Left lobe of liver (tissue), 2 donors: ENCODE data around the gene ZNF711. TPM values are rescaled to one million over a fixed set of nuclear protein-coding genes. Genes with fewer than 3 reads are reported as not detected.
A peak's percentile ranks its signal among the peaks of the same experiment; 100 is the strongest.
"Not testable (repeated sequence)": the region's sequence is repeated elsewhere in the genome, so short reads cannot be mapped to it uniquely, and the experiment has no call there.

Experiments used
- ATAC-seq: fragments of 200-7000 bp; cut with Tn5 transposase; one replicate; pipeline ENCODE4 v1.9.1; 2020; ENCODE audit warnings: mild to moderate bottlenecking, moderate library complexity
- DNase-seq: peaks from one replicate; pipeline ENCODE4 v3.0.0-alpha.2; 2020; ENCODE audit warnings: low spot score
- total RNA-seq: library from RNA; stranded (reverse); gene quantifications from one replicate; pipeline ENCODE4 v1.2.1, GENCODE V29; 2021
- donor health status: DM: no; HTN: no; CAD: no; lungs with moderate emphysema.
- donor health status: DM: no; HTN: yes; CAD: no.

ZNF711 gene
- 0.25 TPM for total RNA-seq

GRCh38 chrX:85243761-85244449 lies at the start of gene ZNF711, which contains the start of gene SATL1:
Gene ZNF711 (plus strand): TSS chrX:85243991. CDS start chrX:85247573, 3,582 bp downstream.
Gene SATL1 (minus strand): TSS chrX:85243779. CDS start chrX:85108968, 134,811 bp downstream.
- ATAC-seq (peak; percentile 51), DNase-seq (no peak)

GRCh38 chrX:85196319-85196718 lies 47.5 kb upstream of the ZNF711 start:
- no peak for DNase-seq
- no peak for ATAC-seq

- ATAC-seq: no peak
- no peak for DNase-seq
Measured at GRCh38 chrX:85203461-85203970, 40.3 kb upstream of the ZNF711 start.

- DNase-seq (no peak), ATAC-seq (no peak)
Measured at GRCh38 chrX:85213792-85214530, 29.8 kb upstream of the ZNF711 start.

GRCh38 chrX:85215946-85216345 lies 27.8 kb upstream of the ZNF711 start:
- no peak for ATAC-seq
- no peak for DNase-seq

- ATAC-seq (no peak), DNase-seq (no peak)
Measured at GRCh38 chrX:85221361-85221760, 22.4 kb upstream of the ZNF711 start.

- DNase-seq (no peak), ATAC-seq (peak; percentile 83)
Measured at GRCh38 chrX:85223359-85223758, 20.4 kb upstream of the ZNF711 start.

- DNase-seq: no peak
- no peak for ATAC-seq
Measured at GRCh38 chrX:85243155-85243554, 636 bp upstream of the ZNF711 start.

GRCh38 chrX:85244450-85245211 lies 840 bp downstream of the ZNF711 start:
- ATAC-seq: no peak
- no peak for DNase-seq

GRCh38 chrX:85285286-85285685 lies 41.5 kb downstream of the ZNF711 start:
- not testable (repeated sequence) for ATAC-seq, DNase-seq

GRCh38 chrX:85288992-85289723 lies 45.4 kb downstream of the ZNF711 start:
- DNase-seq: no peak
- ATAC-seq: no peak

- ATAC-seq (no peak), DNase-seq (no peak)
Measured at GRCh38 chrX:85303544-85303943, 59.8 kb downstream of the ZNF711 start.

GRCh38 chrX:85309717-85310116 lies 65.9 kb downstream of the ZNF711 start:
- DNase-seq (no peak), ATAC-seq (no peak)

GRCh38 chrX:85311348-85311747 lies 67.6 kb downstream of the ZNF711 start:
- not testable (repeated sequence) for ATAC-seq, DNase-seq

Other genes with a start within 250 kb of the ZNF711 start
- gene APOOL, start 240.1 kb upstream of the ZNF711 start, total RNA-seq: 19.8 TPM
- gene SATL1, start 212 bp upstream of the ZNF711 start, total RNA-seq: not detected
- gene POF1B, start 135.7 kb downstream of the ZNF711 start, total RNA-seq: 0.28 TPM